ENCODE measurements around the gene PSTPIP2. TPM values are rescaled to one million over a fixed set of nuclear protein-coding genes. Genes with fewer than 3 reads are reported as not detected.

The PSTPIP2 gene
- total RNA-seq, 1 experiment from 2014 or later: 3.3 TPM

GRCh38 chr18:46013484-46014189 lies 58.4 kb downstream of the PSTPIP2 start:
- no peak overlapping the region for H2BK120ac ChIP-seq (ENCODE audit: low read depth, low read length, poor library complexity, severe bottlenecking)
- H3K14ac ChIP-seq (ENCODE audit: insufficient read depth, low read length): no peak overlapping the region
- no peak overlapping the region for H2AFZ ChIP-seq (ENCODE audit: low read length)
- H2BK12ac ChIP-seq (ENCODE audit: insufficient read length, low read depth, low read length): no peak overlapping the region
- H2BK15ac ChIP-seq (ENCODE audit: low read depth, low read length): no peak overlapping the region
- no peak for TF ChIP-seq CTCF (conservative IDR thresholded peaks at IDR 0.05)
- no peak overlapping the region for H3K18ac ChIP-seq (ENCODE audit: insufficient read length, low read depth, low read length)
- H2AK5ac ChIP-seq (ENCODE audit: insufficient read length, low read length): no peak overlapping the region
- H3K4ac ChIP-seq (ENCODE audit: low read depth, low read length): no peak overlapping the region
- H4K8ac ChIP-seq (replicated peaks; ENCODE audit: insufficient read length, low read depth, low read length): no peak overlapping the region
- H3K27me3 Mint-ChIP-seq (ENCODE audit: low read depth): peaks cover 2% of the 10 kb centered on the region; the same call in 1 of the 2 replicates
- no peak overlapping the region for H3K27ac ChIP-seq (ENCODE audit: insufficient read length, low read depth, low read length)
- H3K9me3 Mint-ChIP-seq: no peaks in the 10 kb centered on the region
- no peaks in the 10 kb centered on the region for H3K27me3 ChIP-seq (ENCODE audit: insufficient read depth, low read length)
- H3T11ph ChIP-seq (ENCODE audit: low read length): no peak overlapping the region
- H3K4me2 ChIP-seq (ENCODE audit: insufficient read depth, insufficient read length, low read length): no peak overlapping the region
- no peak overlapping the region for H4K91ac ChIP-seq (ENCODE audit: insufficient read length, low read depth, low read length)
- H3K4me1 Mint-ChIP-seq: peaks cover 0 to 5% of the 10 kb centered on the region in 2 experiments; a peak in 1 of 4 replicates
- H3K9ac ChIP-seq (ENCODE audit: extremely low read depth, insufficient read length, low read length): no peak overlapping the region
- no peak overlapping the region for H4K5ac ChIP-seq (ENCODE audit: insufficient read length, low read depth, low read length)
- H3K4me1 ChIP-seq (ENCODE audit: insufficient read depth, low read length): no peaks in the 10 kb centered on the region
- no peaks in the 10 kb centered on the region for H3K23me2 ChIP-seq (ENCODE audit: insufficient read length, low read depth, low read length, poor library complexity, severe bottlenecking)
- no peaks in the 10 kb centered on the region for H3K36me3 Mint-ChIP-seq (ENCODE audit: insufficient read depth in 1 of 3, low read depth in 3 of 3)
- H3K27ac Mint-ChIP-seq: no peak overlapping the region
- no peak for DNase-seq
- H3K79me1 ChIP-seq (ENCODE audit: insufficient read depth, low read depth, low read length, poor library complexity, severe bottlenecking): no peaks in the 10 kb centered on the region
- H2BK5ac ChIP-seq (ENCODE audit: insufficient read length, low read length): no peak overlapping the region
- no peak overlapping the region for H3K56ac ChIP-seq (ENCODE audit: insufficient read length, low read depth, low read length)
- no peaks in the 10 kb centered on the region for H3K79me2 ChIP-seq (ENCODE audit: insufficient read depth, low read length)
- H4K20me1 ChIP-seq (ENCODE audit: control insufficient read depth, insufficient read depth, insufficient read length): no peaks in the 10 kb centered on the region
- WGBS (ENCODE audit: extremely low coverage, insufficient read length, low lambda C conversion rate): no CpG with 5 or more reads among the region's 5 CpGs
- no peak overlapping the region for H3K23ac ChIP-seq (ENCODE audit: insufficient read length, low read depth, low read length)
- H3K4me3 Mint-ChIP-seq: no peak overlapping the region
- no peak overlapping the region for H2BK20ac ChIP-seq (ENCODE audit: low read depth, low read length, poor library complexity, severe bottlenecking)
- H3K9me3 ChIP-seq (ENCODE audit: control insufficient read depth, low read depth, low read length): no peaks in the 10 kb centered on the region
